SH-SY5Y (cell line): ENCODE measurements around the gene SLC66A3.

Experiments
- GATA2 ChIP-seq: IDR thresholded peaks from 2 replicates; pipeline ENCODE4 v1.6.1; 2011; ENCODE audit warnings: mild to moderate bottlenecking, low read depth, low read length
- GATA3 ChIP-seq: IDR thresholded peaks from 2 replicates; pipeline ENCODE4 v1.6.1; 2011; ENCODE audit warnings: low read depth, mild to moderate bottlenecking, low read length, moderate library complexity

- TF ChIP-seq GATA3 = no peak
- no peak for TF ChIP-seq GATA2
These were observed 52.8 kb downstream of the SLC66A3 start for GRCh38 chr2:11208083-11208482.
